ENCODE results near the gene DOCK3.

- TF ChIP-seq RAD21 (IDR thresholded peaks at IDR 0.05; ENCODE audit: low read length) (no peak), FOS (IDR thresholded peaks at IDR 0.05; ENCODE audit: low read depth, low read length) (no peak), CTCF (conservative IDR thresholded peaks at IDR 0.05; ENCODE audit: low read depth, low read length) (no peak), RCOR1 (IDR thresholded peaks at IDR 0.05; ENCODE audit: insufficient replicate concordance, low read length) (no peak), POLR2A (IDR thresholded peaks at IDR 0.05; ENCODE audit: low read depth, low read length) (no peak), CHD1 (IDR thresholded peaks at IDR 0.05; ENCODE audit: low read depth, low read length) (no peak), MAFK (IDR thresholded peaks at IDR 0.05; ENCODE audit: low read depth, low read length) (no peak), BHLHE40 (IDR thresholded peaks at IDR 0.05; ENCODE audit: low read depth, low read length) (no peak), RFX5 (IDR thresholded peaks at IDR 0.05; ENCODE audit: low read depth, low read length) (no peak), MAZ (IDR thresholded peaks at IDR 0.05; ENCODE audit: borderline replicate concordance, low read depth, low read length) (no peak)
- TF ChIP-seq, protein P1, sequence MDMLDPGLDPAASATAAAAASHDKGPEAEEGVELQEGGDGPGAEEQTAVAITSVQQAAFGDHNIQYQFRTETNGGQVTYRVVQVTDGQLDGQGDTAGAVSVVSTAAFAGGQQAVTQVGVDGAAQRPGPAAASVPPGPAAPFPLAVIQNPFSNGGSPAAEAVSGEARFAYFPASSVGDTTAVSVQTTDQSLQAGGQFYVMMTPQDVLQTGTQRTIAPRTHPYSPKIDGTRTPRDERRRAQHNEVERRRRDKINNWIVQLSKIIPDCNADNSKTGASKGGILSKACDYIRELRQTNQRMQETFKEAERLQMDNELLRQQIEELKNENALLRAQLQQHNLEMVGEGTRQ (IDR thresholded peaks at IDR 0.05; ENCODE audit: low read depth, low read length), result no peak
Measured at GRCh38 chr3:51100536-51100851, 425.8 kb downstream of the DOCK3 start.

Measured in IMR-90 (cell line).